Measurements from ENCODE around the gene RALB. TPM values are rescaled to one million over a fixed set of nuclear protein-coding genes. Genes with fewer than 3 reads are reported as not detected.

The RALB gene
- total and polyA plus RNA-seq, 7 experiments from 2014 or later: 8.7 to 119 (median 25.9) TPM

GRCh38 chr2:120331903-120332302 is 79.3 kb downstream of the RALB start:
- ChIA-PET POLR2A (no interaction called here), CTCF (no interaction called here)
- H3K27me3 Mint-ChIP-seq: peaks cover 13 to 41% (median 22%) of the 10 kb centered on the region in 5 donors
- no peak overlapping the region for H3K4me3 Mint-ChIP-seq
- DNase-seq (no peak), ATAC-seq (no peak)
- peaks cover 0 to 2% (median 0%) of the 10 kb centered on the region in 7 donors for H3K4me1 Mint-ChIP-seq
- peaks cover 0 to 5% (median 0%) of the 10 kb centered on the region in 11 donors for H3K9me3 Mint-ChIP-seq
- H3K27me3 ChIP-seq (ENCODE audit: control insufficient read depth in 2 of 2, insufficient read depth in 2 of 2, low read length in 2 of 2): peaks cover 0 to 4% of the 10 kb centered on the region in 2 donors
- no peak overlapping the region for H3K4me3 ChIP-seq (ENCODE audit: low read length)
- H3K27ac Mint-ChIP-seq: no peak overlapping the region
- H3K4me1 ChIP-seq (ENCODE audit: control insufficient read depth in 2 of 2, insufficient read depth in 2 of 2, low read length in 2 of 2): no peaks in the 10 kb centered on the region
- intact Hi-C loops (cut with micrococcal nuclease): no loop called here
- H3K36me3 ChIP-seq (ENCODE audit: control insufficient read depth in 2 of 3, insufficient read depth in 3 of 3, low read length in 3 of 3): no peaks in the 10 kb centered on the region
- H3K36me3 Mint-ChIP-seq: peaks cover 0 to 5% (median 0%) of the 10 kb centered on the region in 5 donors
- H3K27ac ChIP-seq (ENCODE audit: low read depth, low read length): no peak overlapping the region
- H3K9me3 ChIP-seq (ENCODE audit: control insufficient read depth in 2 of 3, low read length in 3 of 3): no peaks in the 10 kb centered on the region

GRCh38 chr2:120332384-120332783 is 79.7 kb downstream of the RALB start:
- Histone ChIP-seq H3K27me3 (ENCODE audit: control insufficient read depth in 2 of 2, insufficient read depth in 2 of 2, low read length in 2 of 2) (peaks cover 0 to 4% of the 10 kb centered on the region in 2 donors), H3K9me3 (ENCODE audit: control insufficient read depth in 2 of 3, low read length in 3 of 3) (no peaks in the 10 kb centered on the region), H3K4me1 (ENCODE audit: control insufficient read depth in 2 of 2, insufficient read depth in 2 of 2, low read length in 2 of 2) (no peaks in the 10 kb centered on the region), H3K36me3 (ENCODE audit: control insufficient read depth in 2 of 3, insufficient read depth in 3 of 3, low read length in 3 of 3) (no peaks in the 10 kb centered on the region), H3K27ac (ENCODE audit: low read depth, low read length) (no peak overlapping the region), H3K4me3 (ENCODE audit: low read length) (no peak overlapping the region)
- no peak overlapping the region for H3K4me3 Mint-ChIP-seq
- H3K4me1 Mint-ChIP-seq: peaks cover 0 to 4% (median 0%) of the 10 kb centered on the region in 7 donors
- intact Hi-C loops (cut with micrococcal nuclease): no loop called here
- DNase-seq (no peak), ATAC-seq (no peak)
- peaks cover 0 to 5% (median 0%) of the 10 kb centered on the region in 11 donors for H3K9me3 Mint-ChIP-seq
- peaks cover 0 to 8% (median 0%) of the 10 kb centered on the region in 5 donors for H3K36me3 Mint-ChIP-seq
- POLR2A ChIA-PET: no interaction called here
- no peak overlapping the region for H3K27ac Mint-ChIP-seq
- peaks cover 18 to 44% (median 27%) of the 10 kb centered on the region in 5 donors for H3K27me3 Mint-ChIP-seq
- CTCF ChIA-PET: no interaction called here

- Histone ChIP-seq H3K4me3 (ENCODE audit: low read length) (no peak overlapping the region), H3K27me3 (ENCODE audit: control insufficient read depth in 2 of 2, insufficient read depth in 2 of 2, low read length in 2 of 2) (peaks cover 4 to 8% of the 10 kb centered on the region in 2 donors), H3K27ac (ENCODE audit: low read depth, low read length) (no peak overlapping the region), H3K9me3 (ENCODE audit: control insufficient read depth in 2 of 3, low read length in 3 of 3) (no peaks in the 10 kb centered on the region), H3K4me1 (ENCODE audit: control insufficient read depth in 2 of 2, insufficient read depth in 2 of 2, low read length in 2 of 2) (no peaks in the 10 kb centered on the region), H3K36me3 (ENCODE audit: control insufficient read depth in 2 of 3, insufficient read depth in 3 of 3, low read length in 3 of 3) (no peaks in the 10 kb centered on the region)
- ATAC-seq (no peak), DNase-seq (no peak)
- Mint-ChIP-seq H3K36me3 (peaks cover 0 to 9% (median 0%) of the 10 kb centered on the region in 5 donors), H3K27ac (no peak overlapping the region), H3K4me3 (no peak overlapping the region), H3K9me3 (peaks cover 0 to 5% (median 0%) of the 10 kb centered on the region in 11 donors), H3K27me3 (peaks cover 34 to 54% (median 44%) of the 10 kb centered on the region in 5 donors), H3K4me1 (peaks cover 0 to 13% (median 0%) of the 10 kb centered on the region in 7 donors)
- intact Hi-C loops (cut with micrococcal nuclease): no loop called here
- ChIA-PET POLR2A (no interaction called here), CTCF (interaction anchor here (0.6 kb wide), 1 partner anchor 703 kb away, joined by 3 read pairs; no protein-coding TSS in a partner anchor)
These were observed 81.4 kb downstream of the RALB start for GRCh38 chr2:120334068-120334467.

- Histone ChIP-seq H3K27ac (ENCODE audit: low read depth, low read length) (no peak overlapping the region), H3K36me3 (ENCODE audit: control insufficient read depth in 2 of 3, insufficient read depth in 3 of 3, low read length in 3 of 3) (no peaks in the 10 kb centered on the region), H3K4me1 (ENCODE audit: control insufficient read depth in 2 of 2, insufficient read depth in 2 of 2, low read length in 2 of 2) (no peaks in the 10 kb centered on the region), H3K9me3 (ENCODE audit: control insufficient read depth in 2 of 3, low read length in 3 of 3) (no peaks in the 10 kb centered on the region), H3K27me3 (ENCODE audit: control insufficient read depth in 2 of 2, insufficient read depth in 2 of 2, low read length in 2 of 2) (peaks cover 4 to 22% of the 10 kb centered on the region in 2 donors), H3K4me3 (ENCODE audit: low read length) (no peak overlapping the region)
- H3K4me3 Mint-ChIP-seq: no peak overlapping the region
- peaks cover 0 to 13% (median 0%) of the 10 kb centered on the region in 7 donors for H3K4me1 Mint-ChIP-seq
- H3K36me3 Mint-ChIP-seq: peaks cover 0 to 9% (median 0%) of the 10 kb centered on the region in 5 donors
- ChIA-PET POLR2A (no interaction called here), CTCF (no interaction called here)
- ATAC-seq (no peak), DNase-seq (no peak)
- peaks cover 0 to 5% (median 0%) of the 10 kb centered on the region in 11 donors for H3K9me3 Mint-ChIP-seq
- H3K27ac Mint-ChIP-seq: no peak overlapping the region
- intact Hi-C loops (cut with micrococcal nuclease): no loop called here
- peaks cover 39 to 64% (median 48%) of the 10 kb centered on the region in 5 donors for H3K27me3 Mint-ChIP-seq
These were observed 84.1 kb downstream of the RALB start for GRCh38 chr2:120336749-120337148.

- CTCF ChIA-PET: interaction anchor here (0.6 kb wide), 1 partner anchor 459 kb away, joined by 3 read pairs; no protein-coding TSS in a partner anchor
- Histone ChIP-seq H3K4me1 (ENCODE audit: control insufficient read depth in 2 of 2, insufficient read depth in 2 of 2, low read length in 2 of 2) (peaks cover 0 to 2% of the 10 kb centered on the region in 2 donors), H3K9me3 (ENCODE audit: control insufficient read depth in 2 of 3, low read length in 3 of 3) (no peaks in the 10 kb centered on the region), H3K36me3 (ENCODE audit: control insufficient read depth in 2 of 3, insufficient read depth in 3 of 3, low read length in 3 of 3) (no peaks in the 10 kb centered on the region), H3K4me3 (ENCODE audit: low read length) (no peak overlapping the region), H3K27ac (ENCODE audit: low read depth, low read length) (no peak overlapping the region), H3K27me3 (ENCODE audit: control insufficient read depth in 2 of 2, insufficient read depth in 2 of 2, low read length in 2 of 2) (peaks cover 4 to 34% of the 10 kb centered on the region in 2 donors)
- DNase-seq: no peak
- intact Hi-C loops (cut with micrococcal nuclease): no loop called here
- H3K27ac Mint-ChIP-seq: no peak overlapping the region
- peaks cover 50 to 71% (median 58%) of the 10 kb centered on the region in 5 donors for H3K27me3 Mint-ChIP-seq
- peaks cover 3 to 15% (median 4%) of the 10 kb centered on the region in 7 donors for H3K4me1 Mint-ChIP-seq
- peak; percentile 78 for ATAC-seq
- H3K4me3 Mint-ChIP-seq: no peak overlapping the region
- H3K36me3 Mint-ChIP-seq: peaks cover 0 to 9% (median 0%) of the 10 kb centered on the region in 5 donors
- POLR2A ChIA-PET: no interaction called here
- H3K9me3 Mint-ChIP-seq: peaks cover 0 to 5% (median 0%) of the 10 kb centered on the region in 11 donors
These were observed 85.4 kb downstream of the RALB start for GRCh38 chr2:120338015-120338414.

GRCh38 chr2:120341977-120342376 is 89.3 kb downstream of the RALB start:
- Mint-ChIP-seq H3K4me3 (peak overlapping the region in 3 of 10 donors; percentile 27 to 33 (median 32)), H3K27ac (no peak overlapping the region)

More at GRCh38 chr2:120341977-120342376, 89.3 kb downstream of the RALB start:
- Histone ChIP-seq H3K4me1 (ENCODE audit: control insufficient read depth in 2 of 2, insufficient read depth in 2 of 2, low read length in 2 of 2) (peaks cover 7 to 11% of the 10 kb centered on the region in 2 donors), H3K27ac (ENCODE audit: low read depth, low read length) (no peak overlapping the region), H3K9me3 (ENCODE audit: control insufficient read depth in 2 of 3, low read length in 3 of 3) (no peaks in the 10 kb centered on the region), H3K4me3 (ENCODE audit: low read length) (no peak overlapping the region), H3K27me3 (ENCODE audit: control insufficient read depth in 2 of 2, insufficient read depth in 2 of 2, low read length in 2 of 2) (peaks cover 5 to 44% of the 10 kb centered on the region in 2 donors), H3K36me3 (ENCODE audit: control insufficient read depth in 2 of 3, insufficient read depth in 3 of 3, low read length in 3 of 3) (no peaks in the 10 kb centered on the region)
- H3K27me3 Mint-ChIP-seq: peaks cover 38 to 67% (median 47%) of the 10 kb centered on the region in 5 donors
- ATAC-seq (no peak), DNase-seq (no peak)
- peaks cover 0 to 3% (median 0%) of the 10 kb centered on the region in 5 donors for H3K36me3 Mint-ChIP-seq
- H3K4me1 Mint-ChIP-seq: peaks cover 9 to 18% (median 15%) of the 10 kb centered on the region in 7 donors
- intact Hi-C loops (cut with micrococcal nuclease): loop anchor here (2.0 to 10.0 kb wide), 3 partner anchors 95 to 327 kb away; partner anchors contain the start of gene EPB41L5 (in 1 of the 2)
- CTCF ChIA-PET: no interaction called here
- POLR2A ChIA-PET: no interaction called here
- peaks cover 0 to 2% (median 0%) of the 10 kb centered on the region in 11 donors for H3K9me3 Mint-ChIP-seq

Measured in naive thymus-derived CD4-positive, alpha-beta T cell (primary cell).